Measurements from ENCODE around the gene TTC33.

TTC33 gene

GRCh38 chr5:40774623-40775022 is 18.9 kb upstream of the TTC33 start:
- no peaks in the 10 kb centered on the region for H3K27me3 ChIP-seq (ENCODE audit: low read depth, low read length)
- H3K79me2 ChIP-seq (ENCODE audit: low read length): peaks cover 10% of the 10 kb centered on the region
- H3K4me2 ChIP-seq (ENCODE audit: low read length): no peak overlapping the region
- peaks cover 14% of the 10 kb centered on the region for H3K36me3 ChIP-seq (replicated peaks; ENCODE audit: low read depth, low read length)
- no peak overlapping the region for H3K27ac ChIP-seq (ENCODE audit: low read length)
- H3K4me3 ChIP-seq (ENCODE audit: low read length): no peak overlapping the region
- peaks cover 10% of the 10 kb centered on the region; the same call in 1 of the 2 replicates for H3K4me1 ChIP-seq (ENCODE audit: low read length)
- H3K9ac ChIP-seq (ENCODE audit: low read length): no peak overlapping the region
- 0 out of 2 replicates have a peak, but pooled peaks cover 8% of the 10 kb centered on the region for H4K20me1 ChIP-seq (ENCODE audit: insufficient read depth, low read length)
- no peaks in the 10 kb centered on the region for H3K9me3 ChIP-seq (ENCODE audit: insufficient read depth, low read length)
- TF ChIP-seq EZH2phosphoT487 (IDR thresholded peaks at IDR 0.05; ENCODE audit: low read depth) (no peak), CTCF (IDR thresholded peaks at IDR 0.05; ENCODE audit: low read depth, low read length) (no peak)
- no peak overlapping the region for H2AFZ ChIP-seq (ENCODE audit: low read depth, low read length)

- Histone ChIP-seq H3K79me2 (ENCODE audit: low read length) (no peaks in the 10 kb centered on the region), H3K4me2 (ENCODE audit: low read length) (no peak overlapping the region), H3K9me3 (ENCODE audit: insufficient read depth, low read length) (no peaks in the 10 kb centered on the region), H4K20me1 (ENCODE audit: insufficient read depth, low read length) (no peaks in the 10 kb centered on the region), H3K36me3 (replicated peaks; ENCODE audit: low read depth, low read length) (peaks cover 18% of the 10 kb centered on the region), H3K27me3 (ENCODE audit: low read depth, low read length) (no peaks in the 10 kb centered on the region), H3K4me1 (ENCODE audit: low read length) (no peaks in the 10 kb centered on the region), H3K4me3 (ENCODE audit: low read length) (no peak overlapping the region), H3K9ac (ENCODE audit: low read length) (no peak overlapping the region), H3K27ac (ENCODE audit: low read length) (no peak overlapping the region), H2AFZ (ENCODE audit: low read depth, low read length) (no peak overlapping the region)
- TF ChIP-seq EZH2phosphoT487 (IDR thresholded peaks at IDR 0.05; ENCODE audit: low read depth) (no peak), CTCF (IDR thresholded peaks at IDR 0.05; ENCODE audit: low read depth, low read length) (no peak)
Observed at GRCh38 chr5:40770764-40771163, 15.0 kb upstream of the TTC33 start.

GRCh38 chr5:40762705-40763104 is 6.9 kb upstream of the TTC33 start:
- no peaks in the 10 kb centered on the region for H3K9me3 ChIP-seq (ENCODE audit: insufficient read depth, low read length)
- peaks cover 27% of the 10 kb centered on the region for H3K36me3 ChIP-seq (replicated peaks; ENCODE audit: low read depth, low read length)
- H3K9ac ChIP-seq (ENCODE audit: low read length): no peak overlapping the region
- H3K4me3 ChIP-seq (ENCODE audit: low read length): no peak overlapping the region
- H4K20me1 ChIP-seq (ENCODE audit: insufficient read depth, low read length): no peaks in the 10 kb centered on the region
- H3K4me1 ChIP-seq (ENCODE audit: low read length): no peaks in the 10 kb centered on the region
- TF ChIP-seq EZH2phosphoT487 (IDR thresholded peaks at IDR 0.05; ENCODE audit: low read depth) (no peak), CTCF (IDR thresholded peaks at IDR 0.05; ENCODE audit: low read depth, low read length) (no peak)
- H3K79me2 ChIP-seq (ENCODE audit: low read length): no peaks in the 10 kb centered on the region
- H3K27me3 ChIP-seq (ENCODE audit: low read depth, low read length): no peaks in the 10 kb centered on the region
- H2AFZ ChIP-seq (ENCODE audit: low read depth, low read length): no peak overlapping the region
- H3K27ac ChIP-seq (ENCODE audit: low read length): no peak overlapping the region
- H3K4me2 ChIP-seq (ENCODE audit: low read length): no peak overlapping the region

GRCh38 chr5:40757400-40757799 is 1.6 kb upstream of the TTC33 start:
- Histone ChIP-seq H3K4me3 (ENCODE audit: low read length) (no peak overlapping the region), H2AFZ (ENCODE audit: low read depth, low read length) (no peak overlapping the region), H3K36me3 (replicated peaks; ENCODE audit: low read depth, low read length) (peaks cover 3% of the 10 kb centered on the region), H3K27ac (ENCODE audit: low read length) (no peak overlapping the region), H3K4me2 (ENCODE audit: low read length) (no peak overlapping the region), H3K79me2 (ENCODE audit: low read length) (peaks cover 20% of the 10 kb centered on the region), H4K20me1 (ENCODE audit: insufficient read depth, low read length) (no peaks in the 10 kb centered on the region; the same call in 1 of the 2 replicates), H3K9ac (ENCODE audit: low read length) (no peak overlapping the region), H3K9me3 (ENCODE audit: insufficient read depth, low read length) (no peaks in the 10 kb centered on the region), H3K4me1 (ENCODE audit: low read length) (peaks cover 12% of the 10 kb centered on the region), H3K27me3 (ENCODE audit: low read depth, low read length) (no peaks in the 10 kb centered on the region)
- TF ChIP-seq EZH2phosphoT487 (IDR thresholded peaks at IDR 0.05; ENCODE audit: low read depth) (no peak), CTCF (IDR thresholded peaks at IDR 0.05; ENCODE audit: low read depth, low read length) (no peak)

All from OCI-LY3 (cell line).